ENCODE results near the gene RNF145. TPM values are rescaled to one million over a fixed set of nuclear protein-coding genes. Genes with fewer than 3 reads are reported as not detected.

The RNF145 gene
- polyA plus RNA-seq, 3 donors, result 9.1 to 23.6 (median 11.5) TPM

GRCh38 chr5:159199225-159199624, 10.1 kb downstream of the RNF145 start:
- no peak overlapping the region for H2AFZ ChIP-seq (ENCODE audit: insufficient read depth, low read depth, low read length, poor library complexity, severe bottlenecking)
- Mint-ChIP-seq H3K4me3 (peak overlapping the region in 1 of 2 donors; percentile 49), H3K27me3 (ENCODE audit: low read depth in 3 of 3) (no peaks in the 10 kb centered on the region), H3K9me3 (peaks cover 0 to under 1% (median 0%) of the 10 kb centered on the region in 7 donors), H3K36me3 (peaks cover 42 to 46% of the 10 kb centered on the region in 2 donors), H3K27ac (peak overlapping the region; percentile 12 to 90 (median 72)), H3K4me1 (peaks cover 17% of the 10 kb centered on the region)
- DNase-seq, result peak in 1 of 3 donors; percentile 14
- no CpG with 5 or more reads among the region's 3 CpGs for whole genome bisulfite sequencing (ENCODE audit: insufficient coverage)
- H4K20me1 ChIP-seq (ENCODE audit: insufficient read depth, low read length), result peaks cover 96% of the 10 kb centered on the region
- H3K4me1 ChIP-seq (ENCODE audit: control insufficient read depth in 1 of 2, insufficient read depth in 2 of 2, low read length in 2 of 2), result peaks cover 17 to 20% of the 10 kb centered on the region in 2 donors
- no peaks in the 10 kb centered on the region for H3K27me3 ChIP-seq (ENCODE audit: control insufficient read depth in 2 of 2, insufficient read depth in 2 of 2, low read length in 2 of 2)
- H3K9ac ChIP-seq (ENCODE audit: insufficient read depth, low read length, poor library complexity, severe bottlenecking), result no peak overlapping the region
- no peak for TF ChIP-seq CTCF (IDR thresholded peaks at IDR 0.05)
- intact Hi-C loops (cut with micrococcal nuclease), result no loop called here
- peaks cover 26 to 64% of the 10 kb centered on the region in 2 donors for H3K36me3 ChIP-seq (replicated peaks in 1 of 2; ENCODE audit: control insufficient read depth in 1 of 2, insufficient read depth in 2 of 2, low read length in 2 of 2)
- no peak overlapping the region for H3K4me3 ChIP-seq (replicated peaks in 1 of 3; ENCODE audit: low read depth in 2 of 3, low read length in 3 of 3)
- H3K79me2 ChIP-seq (ENCODE audit: insufficient read depth, low read length), result peaks cover 92% of the 10 kb centered on the region
- H3K9me3 ChIP-seq (replicated peaks in 1 of 2; ENCODE audit: control insufficient read depth in 1 of 2, insufficient read depth in 1 of 2, low read length in 2 of 2), result no peaks in the 10 kb centered on the region
- H3K4me2 ChIP-seq (replicated peaks; ENCODE audit: extremely low read depth, low read length, poor library complexity, severe bottlenecking), result no peak overlapping the region
- peak overlapping the region in 1 of 2 donors; percentile 17 for H3K27ac ChIP-seq (ENCODE audit: low read depth in 1 of 2, low read length in 2 of 2)

- H4K20me1 ChIP-seq (ENCODE audit: insufficient read depth, low read length), result peaks cover 95% of the 10 kb centered on the region
- Mint-ChIP-seq H3K27ac (peak overlapping the region in 6 of 7 donors; percentile 35 to 88 (median 60)), H3K9me3 (peaks cover 0 to 2% (median 0%) of the 10 kb centered on the region in 7 donors), H3K4me1 (peaks cover 17% of the 10 kb centered on the region), H3K4me3 (no peak overlapping the region), H3K27me3 (ENCODE audit: low read depth in 3 of 3) (no peaks in the 10 kb centered on the region), H3K36me3 (peaks cover 47 to 53% of the 10 kb centered on the region in 2 donors)
- H2AFZ ChIP-seq (ENCODE audit: insufficient read depth, low read depth, low read length, poor library complexity, severe bottlenecking), result no peak overlapping the region
- peaks cover 89% of the 10 kb centered on the region for H3K79me2 ChIP-seq (ENCODE audit: insufficient read depth, low read length)
- intact Hi-C loops (cut with micrococcal nuclease), result no loop called here
- DNase-seq, result peak; percentile 33 to 60 (median 53)
- H3K4me3 ChIP-seq (replicated peaks in 1 of 3; ENCODE audit: low read depth in 2 of 3, low read length in 3 of 3), result no peak overlapping the region
- H3K36me3 ChIP-seq (replicated peaks in 1 of 2; ENCODE audit: control insufficient read depth in 1 of 2, insufficient read depth in 2 of 2, low read length in 2 of 2), result peaks cover 28 to 70% of the 10 kb centered on the region in 2 donors
- H3K4me2 ChIP-seq (replicated peaks; ENCODE audit: extremely low read depth, low read length, poor library complexity, severe bottlenecking), result no peak overlapping the region
- H3K27ac ChIP-seq (ENCODE audit: low read depth in 1 of 2, low read length in 2 of 2), result peak overlapping the region in 1 of 2 donors; percentile 17
- peaks cover 17 to 20% of the 10 kb centered on the region in 2 donors for H3K4me1 ChIP-seq (ENCODE audit: control insufficient read depth in 1 of 2, insufficient read depth in 2 of 2, low read length in 2 of 2)
- H3K9me3 ChIP-seq (replicated peaks in 1 of 2; ENCODE audit: control insufficient read depth in 1 of 2, insufficient read depth in 1 of 2, low read length in 2 of 2), result no peaks in the 10 kb centered on the region
- no CpG with 5 or more reads among the region's 5 CpGs for WGBS (ENCODE audit: insufficient coverage)
- no peak overlapping the region for H3K9ac ChIP-seq (ENCODE audit: insufficient read depth, low read length, poor library complexity, severe bottlenecking)
- no peak for TF ChIP-seq CTCF (IDR thresholded peaks at IDR 0.05)
- no peaks in the 10 kb centered on the region for H3K27me3 ChIP-seq (ENCODE audit: control insufficient read depth in 2 of 2, insufficient read depth in 2 of 2, low read length in 2 of 2)
These were observed 11.0 kb downstream of the RNF145 start for GRCh38 chr5:159198063-159199036.
